CMK (cell line): ENCODE results near the gene SULF2.

Source experiments
- DNase-seq: peaks from one replicate; pipeline ENCODE4 v3.0.0-alpha.2; 2010; ENCODE audit warnings: low read depth

SULF2 gene

DNA sequence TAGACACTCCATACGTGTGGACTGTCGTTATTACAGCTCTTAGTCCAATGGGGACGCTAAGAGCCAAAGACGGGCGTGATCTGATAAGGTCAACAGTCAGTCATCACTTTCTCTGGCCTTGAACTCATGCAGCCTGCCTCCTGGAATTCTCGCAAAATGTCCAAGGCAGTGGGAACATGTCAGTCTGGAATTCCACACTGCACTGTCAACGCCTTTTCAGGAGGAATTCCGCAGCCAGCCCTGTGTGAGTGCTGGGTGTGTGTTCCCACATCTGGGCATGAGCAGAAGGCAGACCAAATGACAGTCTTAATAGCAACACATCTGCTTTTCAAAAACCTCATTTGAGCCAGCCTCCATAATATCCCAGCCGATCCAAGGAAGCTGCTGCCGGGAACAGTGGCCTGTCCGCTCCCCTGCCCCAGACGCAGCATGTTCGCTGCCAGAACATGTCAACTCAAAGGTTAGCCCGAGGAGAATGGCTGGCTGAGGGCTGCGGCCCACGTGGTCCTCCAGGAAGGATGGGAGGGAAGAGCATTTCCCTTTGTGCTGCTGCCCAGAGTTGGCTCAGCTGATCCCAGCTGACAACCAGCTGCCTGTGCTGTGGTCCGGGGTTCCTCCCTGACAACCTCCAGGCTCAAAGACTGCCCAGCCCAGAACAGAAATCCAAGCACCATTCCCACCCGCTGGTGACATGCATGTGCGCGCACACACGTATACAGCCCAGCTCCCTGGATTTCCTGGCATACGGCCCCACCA lies 103.1 kb downstream of the SULF2 start:
- DNase-seq, result no peak

GRCh38 chr20:47680804-47681529 lies 104.3 kb downstream of the SULF2 start:
- DNase-seq, result no peak

DNA sequence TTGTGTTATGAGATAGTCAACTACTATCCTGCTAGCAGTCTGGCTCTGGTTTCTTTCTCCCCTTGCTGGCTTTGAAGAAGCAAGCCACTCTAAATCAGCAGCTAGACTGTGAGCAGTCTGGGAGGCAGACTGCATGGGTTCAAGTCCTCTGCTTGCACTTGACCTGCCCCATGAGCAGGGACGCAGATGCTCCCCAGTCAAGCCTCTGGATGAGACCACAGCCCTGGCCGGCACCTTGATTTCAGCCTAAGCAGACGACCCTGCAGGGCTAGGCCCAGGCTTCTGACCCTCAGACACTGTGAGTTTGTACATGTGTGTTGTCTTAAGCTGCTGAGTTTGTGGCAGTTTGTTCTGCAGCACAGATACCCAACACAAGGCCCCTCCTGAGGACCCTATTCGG lies 105.8 kb downstream of the SULF2 start:
- no peak for DNase-seq

DNA sequence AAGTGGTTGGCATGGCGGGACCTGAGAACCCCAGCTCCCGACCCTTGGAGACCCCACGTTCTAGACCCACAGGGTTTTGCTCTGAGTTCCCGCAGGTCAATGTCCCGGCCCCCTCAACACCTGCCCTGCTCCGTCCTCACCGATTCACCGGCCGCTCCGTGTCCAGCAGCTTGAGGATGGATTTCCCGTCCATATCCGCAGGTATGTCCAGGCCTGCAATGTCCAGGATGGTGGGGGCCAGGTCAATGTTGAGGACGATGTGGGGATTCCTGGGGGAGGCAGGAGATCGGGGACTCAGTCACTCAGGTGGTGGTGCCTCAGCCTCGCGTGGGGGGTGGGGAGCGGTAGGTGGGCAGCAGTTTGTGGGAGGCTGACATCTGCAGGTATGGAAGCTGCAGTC lies 106.7 kb downstream of the SULF2 start:
- no peak for DNase-seq

DNA sequence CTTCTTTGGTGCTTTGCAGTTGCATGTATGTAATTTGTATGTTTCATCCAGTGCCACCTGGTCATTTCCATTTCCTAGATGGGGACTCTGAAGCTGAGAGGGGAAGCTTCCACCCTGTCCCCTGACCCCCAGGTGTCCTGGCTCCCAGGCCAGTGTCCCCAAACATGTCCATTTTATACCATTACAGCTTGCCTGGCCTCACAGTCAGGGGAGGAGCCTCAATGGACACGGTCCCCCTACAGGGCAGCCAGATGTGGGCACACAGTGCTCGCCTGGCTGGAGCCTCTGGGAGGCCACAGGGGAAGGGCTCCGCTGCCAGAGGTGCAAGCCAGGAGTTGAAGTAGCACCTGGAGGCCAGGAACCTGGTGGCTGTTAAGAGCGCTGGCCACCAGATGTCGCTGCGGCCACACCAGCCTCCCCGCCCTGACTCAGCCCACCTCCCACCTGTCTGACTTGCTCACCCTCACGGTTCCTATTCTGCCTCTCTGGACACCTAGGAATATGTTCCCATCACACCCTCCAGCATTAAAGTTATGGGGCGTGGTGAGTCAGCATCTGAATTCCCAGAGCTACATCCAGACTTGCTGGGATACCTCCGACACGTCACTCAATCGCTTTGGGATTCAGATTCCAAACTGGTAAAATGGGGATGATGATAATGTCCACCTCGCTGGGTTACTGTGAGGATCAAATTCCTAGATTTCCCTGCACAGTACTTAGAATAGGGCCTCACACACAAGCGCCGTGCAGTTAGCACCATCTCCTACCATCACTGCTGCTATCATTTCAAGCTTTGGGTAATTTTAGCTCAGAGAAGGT lies 107.4 kb downstream of the SULF2 start:
- no peak for DNase-seq

DNA sequence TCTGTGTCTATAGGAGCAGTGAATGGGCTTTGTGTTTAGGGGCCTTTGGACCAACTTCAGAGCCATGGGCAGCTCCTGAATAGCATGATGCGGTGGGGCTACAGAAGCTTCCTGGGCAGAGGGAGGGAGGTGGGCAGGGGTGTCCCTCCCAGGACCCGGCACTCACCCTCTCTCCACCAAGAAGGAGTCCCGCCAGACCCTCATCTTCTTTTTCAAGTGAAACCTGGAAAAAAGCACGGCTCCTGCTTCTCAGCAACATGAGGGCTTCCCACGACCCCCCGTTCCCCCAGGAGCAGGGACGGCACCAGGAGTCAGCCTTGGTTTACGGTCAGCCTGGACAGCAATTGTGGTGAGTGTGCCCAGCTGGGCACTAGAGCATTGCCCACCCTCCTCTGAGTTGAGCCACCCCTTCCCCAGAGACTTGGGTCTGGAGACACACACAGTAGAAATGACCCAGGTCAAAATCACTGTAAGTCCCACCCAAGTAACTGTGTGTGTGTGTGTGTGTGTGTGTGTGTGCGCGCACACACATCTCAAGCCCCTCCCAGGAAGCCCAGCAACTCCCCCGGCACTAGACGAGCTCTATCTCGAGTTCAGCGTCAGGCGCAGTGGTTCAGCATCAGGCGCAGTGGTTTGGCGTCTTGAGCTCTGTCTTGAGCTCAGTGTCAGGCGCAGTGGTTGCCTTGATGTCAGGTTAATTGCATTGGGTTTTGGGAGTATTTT lies 108.2 kb downstream of the SULF2 start:
- no peak for DNase-seq

DNA sequence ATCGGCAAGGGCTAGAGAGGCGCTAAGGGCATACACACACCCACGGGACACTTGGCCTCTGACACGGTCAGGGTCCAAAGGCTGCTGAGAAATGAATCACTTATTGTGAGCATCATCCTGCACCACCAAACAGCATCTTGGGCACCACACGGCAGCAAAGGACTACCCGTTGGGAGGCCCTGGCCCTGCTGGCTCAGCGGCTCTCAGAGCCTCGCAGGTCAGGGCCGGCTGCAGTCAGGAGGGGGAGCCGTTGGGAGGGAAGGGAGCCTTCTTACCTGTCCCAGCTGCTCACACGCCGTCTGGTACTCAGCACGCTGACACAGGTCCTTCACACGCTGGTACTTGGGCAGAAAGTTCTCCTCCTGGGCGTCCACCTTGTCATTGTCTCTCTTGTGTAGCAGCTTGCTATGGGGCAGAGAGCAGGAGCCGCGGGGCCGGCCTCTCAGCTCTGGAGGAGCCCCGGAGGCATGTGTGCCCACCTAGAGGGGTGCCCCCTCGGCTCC lies 109.0 kb downstream of the SULF2 start:
- DNase-seq, result no peak

DNA sequence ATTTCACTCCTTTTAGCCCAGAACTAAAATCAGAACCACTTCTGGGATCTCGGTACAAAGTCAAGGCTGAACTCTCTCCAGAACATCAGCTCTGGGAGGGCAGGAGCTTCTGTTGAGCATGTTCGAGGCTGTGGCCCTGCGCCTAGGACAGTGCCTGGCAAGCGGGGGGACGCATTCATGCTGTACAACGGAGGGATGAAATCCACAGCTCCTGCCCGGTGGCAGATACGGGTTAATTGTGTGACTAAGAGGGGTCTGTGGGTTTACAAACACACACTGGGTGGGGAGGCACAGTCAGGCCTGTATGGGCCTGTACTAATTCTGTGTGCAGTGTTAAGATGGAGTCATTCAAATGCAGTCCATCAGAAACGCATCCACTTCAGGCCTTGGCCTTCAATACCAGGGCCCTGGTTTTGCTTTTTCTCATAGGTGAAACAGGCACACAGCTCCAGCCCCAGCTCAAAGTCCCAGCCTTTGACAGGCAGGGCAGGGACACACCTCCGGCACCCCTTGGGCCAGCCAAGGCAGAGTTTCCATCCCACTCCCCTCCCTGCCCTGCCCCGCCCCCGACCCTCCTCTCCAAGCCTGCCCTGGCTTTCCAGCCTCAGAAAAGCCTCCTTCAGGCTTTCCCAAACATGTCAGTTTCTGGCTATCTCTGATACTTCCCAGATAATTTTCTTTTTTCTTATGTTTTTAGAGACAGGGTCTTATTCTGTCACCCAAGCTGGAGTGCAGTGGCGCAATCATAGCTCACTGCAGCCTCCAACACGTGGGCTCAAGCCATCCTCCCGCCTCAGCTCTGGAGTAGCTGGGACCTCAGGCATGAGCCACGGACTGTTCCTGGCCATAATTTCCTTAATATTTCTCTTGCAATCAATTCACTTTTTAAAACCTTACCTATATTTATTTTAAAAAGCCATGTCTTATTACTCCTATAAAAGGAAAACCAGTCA lies 109.8 kb downstream of the SULF2 start:
- DNase-seq, result no peak

GRCh38 chr20:47674686-47675085 lies 110.6 kb downstream of the SULF2 start:
- no peak for DNase-seq

- no peak for DNase-seq
Measured at GRCh38 chr20:47674145-47674544, 111.1 kb downstream of the SULF2 start.

DNA sequence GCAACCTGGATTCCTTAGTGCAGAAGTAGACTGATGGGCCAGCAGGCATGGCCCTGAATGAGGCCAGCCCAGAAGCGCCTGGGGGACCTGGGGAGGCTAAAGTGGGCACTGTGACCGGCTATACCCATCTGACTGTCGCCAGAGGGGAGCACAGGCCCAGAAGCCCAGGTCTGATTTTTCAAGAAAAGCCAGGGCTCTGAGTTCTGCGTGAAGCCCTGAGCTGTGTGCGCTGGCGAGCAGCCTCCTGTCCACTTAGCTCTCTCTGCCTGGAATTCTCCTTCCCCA lies 111.7 kb downstream of the SULF2 start:
- no peak for DNase-seq

- no peak for DNase-seq
Measured at GRCh38 chr20:47672886-47673670, 112.2 kb downstream of the SULF2 start.

GRCh38 chr20:47672166-47672565 lies 113.1 kb downstream of the SULF2 start:
- no peak for DNase-seq

- no peak for DNase-seq
Measured at GRCh38 chr20:47670913-47671312, 114.4 kb downstream of the SULF2 start.

GRCh38 chr20:47669927-47670890 lies 115.1 kb downstream of the SULF2 start:
- no peak for DNase-seq

- no peak for DNase-seq
Measured at GRCh38 chr20:47669489-47669888, 115.8 kb downstream of the SULF2 start.

GRCh38 chr20:47669152-47669425 lies 116.2 kb downstream of the SULF2 start:
- no peak for DNase-seq

DNA sequence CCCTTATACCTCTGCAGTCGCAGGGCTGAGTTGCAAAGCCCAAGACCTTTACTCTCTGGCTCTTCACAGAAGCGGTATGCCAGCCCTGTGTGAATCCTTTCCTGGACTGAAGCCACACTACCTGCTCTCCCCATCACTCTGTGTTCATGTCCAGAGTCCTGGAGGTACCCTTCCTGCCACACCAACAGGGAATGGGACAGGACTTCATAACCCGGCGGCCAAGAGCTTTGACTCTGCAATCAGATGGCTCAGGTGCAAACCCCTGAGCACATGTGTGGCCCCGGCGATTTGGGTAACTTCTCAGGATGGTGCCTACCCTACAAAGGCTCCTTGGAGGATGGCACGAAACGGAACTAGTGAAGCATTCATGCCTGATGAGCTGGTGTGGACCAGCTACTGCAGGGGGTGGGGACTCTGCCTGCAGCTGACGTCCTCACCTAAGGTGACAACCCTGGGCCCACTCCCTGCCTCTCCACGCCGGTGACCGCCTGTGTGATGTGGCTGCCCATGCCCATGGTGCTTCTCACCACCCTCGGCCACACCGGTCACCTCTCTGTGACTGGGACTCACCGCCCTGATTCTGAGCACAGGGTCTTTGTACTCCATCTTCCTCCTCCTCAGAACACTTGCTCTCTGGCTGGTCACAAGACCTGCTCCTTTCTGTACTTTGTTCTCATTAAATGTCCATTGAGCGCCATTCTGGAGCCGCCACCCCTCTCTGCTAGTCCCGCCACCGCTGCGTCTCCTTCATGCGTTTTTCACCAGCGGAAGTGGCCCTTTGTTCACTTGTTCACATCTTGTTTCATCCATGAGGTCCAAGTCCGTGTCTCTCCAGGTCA lies 116.7 kb downstream of the SULF2 start:
- no peak for DNase-seq
